WTC11 (cell line): ENCODE measurements around the gene MNT. TPM values are rescaled to one million over a fixed set of nuclear protein-coding genes. Genes with fewer than 3 reads are reported as not detected.

Experiments
- ATAC-seq: fragments of 200-7000 bp; cut with Tn5 transposase; 2 replicates; pipeline ENCODE4 v1.10.0; 2021; ENCODE audit warnings: mild to moderate bottlenecking, moderate library complexity
- CTCF ChIA-PET: fragments of 300-600 bp; sonication (Branson Sonifier 250); formaldehyde crosslinking; loops from one replicate; lab custom pipeline; 2021; ENCODE audit warnings: antibody characterized with exemption; lab: Charles Lee
- POLR2A ChIA-PET: fragments of 350-600 bp; sonication (Branson Sonifier 250); formaldehyde crosslinking; loops from one replicate; lab custom pipeline; 2021; ENCODE audit warnings: antibody characterized with exemption; lab: Charles Lee
- DNase-seq: peaks from one replicate; pipeline ENCODE4 v3.0.0; 2021; ENCODE audit warnings: low spot score
- H3K27ac Mint-ChIP-seq: 2 replicates; pipeline ENCODE4 v1.8.0; 2021; ENCODE audit warnings: mixed read lengths
- H3K27me3 Mint-ChIP-seq: 2 replicates; pipeline ENCODE4 v1.8.0; 2021; ENCODE audit warnings: low read depth, mild to moderate bottlenecking, moderate library complexity, mixed read lengths
- H3K36me3 Mint-ChIP-seq: 2 replicates; pipeline ENCODE4 v1.8.0; 2021; ENCODE audit warnings: mixed read lengths
- H3K4me1 Mint-ChIP-seq: 2 replicates; pipeline ENCODE4 v1.8.0; 2022; ENCODE audit warnings: mixed read lengths
- H3K4me3 Mint-ChIP-seq: 2 replicates; pipeline ENCODE4 v1.8.0; 2021; ENCODE audit warnings: mild to moderate bottlenecking, moderate library complexity, mixed read lengths
- H3K9me3 Mint-ChIP-seq: 2 replicates; pipeline ENCODE4 v1.8.0; 2021; ENCODE audit warnings: mixed read lengths
- ATF1 ChIP-seq: sonication (generic); formaldehyde crosslinking; IDR thresholded peaks from 2 replicates; pipeline ENCODE4 v1.8.1; 2023; ENCODE audit warnings: mild to moderate bottlenecking, moderate library complexity, missing genetic modification reagents
- CREB1 ChIP-seq: sonication (generic); formaldehyde crosslinking; IDR thresholded peaks from 2 replicates; pipeline ENCODE4 v1.8.0; 2023; ENCODE audit warnings: mild to moderate bottlenecking, missing genetic modification reagents
- CREM ChIP-seq: sonication (generic); formaldehyde crosslinking; IDR thresholded peaks from 2 replicates; pipeline ENCODE4 v1.8.1; 2022; ENCODE audit warnings: mild to moderate bottlenecking, missing genetic modification reagents, moderate library complexity
- ETV6 ChIP-seq: sonication (generic); formaldehyde crosslinking; IDR thresholded peaks from 2 replicates; pipeline ENCODE4 v1.8.1; 2022; ENCODE audit warnings: mild to moderate bottlenecking, missing genetic modification reagents
- HMGA2 ChIP-seq: fragments of 250-450 bp; sonication (Bioruptor Pico); IDR thresholded peaks from 2 replicates; pipeline ENCODE4 v1.4.0; 2021; ENCODE audit warnings: mild to moderate bottlenecking, moderate library complexity
- JAZF1 ChIP-seq: fragments of 250-450 bp; sonication (Bioruptor Pico); IDR thresholded peaks from 2 replicates; pipeline ENCODE4 v1.9.0; 2021; ENCODE audit warnings: moderate library complexity, mild to moderate bottlenecking, inconsistent platforms
- NR3C1 ChIP-seq: sonication (generic); formaldehyde crosslinking; conservative IDR thresholded peaks from 2 replicates; pipeline ENCODE4 v1.8.1; 2023; ENCODE audit warnings: low read depth, mild to moderate bottlenecking, missing genetic modification reagents
- OVOL2 ChIP-seq: fragments of 250-450 bp; sonication (Bioruptor Pico); IDR thresholded peaks from 2 replicates; pipeline ENCODE4 v1.9.0; 2021; ENCODE audit warnings: mild to moderate bottlenecking, borderline replicate concordance
- RELA ChIP-seq: sonication (generic); formaldehyde crosslinking; IDR thresholded peaks from 2 replicates; pipeline ENCODE4 v1.8.1; 2022; ENCODE audit warnings: missing genetic modification reagents, mild to moderate bottlenecking, borderline replicate concordance
- SMAD4 ChIP-seq: sonication (generic); formaldehyde crosslinking; IDR thresholded peaks from 2 replicates; pipeline ENCODE4 v1.8.0; 2022; ENCODE audit warnings: mild to moderate bottlenecking, missing genetic modification reagents
- SP1 ChIP-seq: sonication (generic); formaldehyde crosslinking; conservative IDR thresholded peaks from 2 replicates; pipeline ENCODE4 v1.8.1; 2022; ENCODE audit warnings: missing genetic modification reagents
- TCF7 ChIP-seq: sonication (generic); formaldehyde crosslinking; IDR thresholded peaks from 2 replicates; pipeline ENCODE4 v1.8.0; 2022; ENCODE audit warnings: mild to moderate bottlenecking, low read depth, missing genetic modification reagents, moderate library complexity
- TEAD1 ChIP-seq: sonication (generic); formaldehyde crosslinking; IDR thresholded peaks from 2 replicates; pipeline ENCODE4 v1.8.0; 2022; ENCODE audit warnings: mild to moderate bottlenecking, missing genetic modification reagents
- TP53 ChIP-seq: sonication (generic); formaldehyde crosslinking; IDR thresholded peaks from 2 replicates; pipeline ENCODE4 v1.8.1; 2023; ENCODE audit warnings: mild to moderate bottlenecking, missing genetic modification reagents
- ZNF121 ChIP-seq: sonication (generic); formaldehyde crosslinking; IDR thresholded peaks from 2 replicates; pipeline ENCODE4 v1.8.0; 2023; ENCODE audit warnings: missing genetic modification reagents
- ZNF138 ChIP-seq: sonication (generic); formaldehyde crosslinking; conservative IDR thresholded peaks from 2 replicates; pipeline ENCODE4 v1.8.1; 2022; ENCODE audit warnings: mild to moderate bottlenecking, moderate library complexity, missing genetic modification reagents
- ZNF219 ChIP-seq: sonication (generic); formaldehyde crosslinking; IDR thresholded peaks from 2 replicates; pipeline ENCODE4 v1.8.0; 2023; ENCODE audit warnings: missing genetic modification reagents, mild to moderate bottlenecking, borderline replicate concordance
- ZNF423 ChIP-seq: fragments of 250-450 bp; sonication (Bioruptor Pico); IDR thresholded peaks from 2 replicates; pipeline ENCODE4 v2.1.2; 2022; ENCODE audit warnings: mild to moderate bottlenecking, moderate library complexity
- total RNA-seq: library from RNA; stranded (reverse); gene quantifications from 3 replicates; pipeline ENCODE4 v1.2.3, GENCODE V29; 2021
- TF ChIP-seq, protein P1 (sequence below): sonication (generic); formaldehyde crosslinking; IDR thresholded peaks from 2 replicates; pipeline ENCODE4 v1.8.1; 2023; ENCODE audit warnings: mild to moderate bottlenecking, missing genetic modification reagents, moderate library complexity
- TF ChIP-seq, protein P2 (sequence below): sonication (generic); formaldehyde crosslinking; IDR thresholded peaks from 2 replicates; pipeline ENCODE4 v1.8.0; 2022; ENCODE audit warnings: mild to moderate bottlenecking, missing genetic modification reagents
- TF ChIP-seq, protein P3 (sequence below): sonication (generic); formaldehyde crosslinking; IDR thresholded peaks from 2 replicates; pipeline ENCODE4 v1.8.0; 2022; ENCODE audit warnings: mild to moderate bottlenecking, missing genetic modification reagents
- TF ChIP-seq, protein P4 (sequence below): sonication (generic); formaldehyde crosslinking; IDR thresholded peaks from 2 replicates; pipeline ENCODE4 v1.8.0; 2022; ENCODE audit warnings: mild to moderate bottlenecking, missing genetic modification reagents
- TF ChIP-seq, protein P5 (sequence below): fragments of 250-450 bp; sonication (Bioruptor Pico); IDR thresholded peaks from 2 replicates; pipeline ENCODE4 v1.8.0; 2021; ENCODE audit warnings: mild to moderate bottlenecking
- TF ChIP-seq, protein P6 (sequence below): sonication (generic); formaldehyde crosslinking; IDR thresholded peaks from 2 replicates; pipeline ENCODE4 v1.8.0; 2023; ENCODE audit warnings: missing genetic modification reagents, mild to moderate bottlenecking, borderline replicate concordance
- TF ChIP-seq, protein P7 (sequence below): fragments of 250-450 bp; sonication (Bioruptor Pico); IDR thresholded peaks from 2 replicates; pipeline ENCODE4 v1.9.0; 2021; ENCODE audit warnings: moderate library complexity, mild to moderate bottlenecking, inconsistent platforms, borderline replicate concordance
- TF ChIP-seq, protein P8 (sequence below): sonication (generic); formaldehyde crosslinking; IDR thresholded peaks from 2 replicates; pipeline ENCODE4 v1.8.1; 2022; ENCODE audit warnings: low read depth, mild to moderate bottlenecking, moderate library complexity, missing genetic modification reagents, borderline replicate concordance

Gene MNT
- total RNA-seq, 1 experiment from 2014 or later = 21.6 TPM

DNA sequence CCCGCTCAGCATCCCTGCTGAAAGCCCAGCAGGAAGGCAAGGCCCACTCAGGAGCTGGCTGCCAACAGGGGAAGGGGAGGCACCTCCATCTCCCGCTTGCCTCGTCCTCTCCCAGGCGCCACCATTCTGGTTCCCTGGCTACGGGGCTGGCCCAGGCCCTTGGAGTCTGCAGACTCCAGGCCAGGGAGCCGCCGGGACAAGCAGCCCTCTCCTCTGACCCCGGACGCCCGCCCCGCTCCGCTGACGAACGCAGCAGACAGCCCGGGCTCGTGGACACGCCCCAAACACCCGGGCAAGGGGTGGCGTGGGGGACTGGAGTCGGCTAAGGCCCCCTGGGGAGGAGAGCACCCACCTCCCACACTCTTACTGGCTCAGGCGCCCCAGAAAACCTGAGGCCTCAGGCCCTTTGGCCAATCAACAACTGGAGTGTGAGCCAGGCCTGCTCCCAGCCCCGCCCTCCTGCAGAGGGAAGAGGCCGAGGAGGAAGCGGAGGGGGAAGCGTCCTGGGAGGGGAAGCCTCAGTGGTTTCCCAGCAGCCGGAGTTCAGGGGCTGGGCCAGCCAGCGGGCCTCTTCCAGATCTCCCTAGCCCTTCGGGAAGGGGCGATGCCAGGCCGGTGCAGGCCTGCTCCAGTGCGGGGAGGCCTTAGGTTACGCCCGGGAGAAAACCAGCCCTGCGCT is 4.2 kb downstream of the MNT start (continued):
- TF ChIP-seq, protein P1, sequence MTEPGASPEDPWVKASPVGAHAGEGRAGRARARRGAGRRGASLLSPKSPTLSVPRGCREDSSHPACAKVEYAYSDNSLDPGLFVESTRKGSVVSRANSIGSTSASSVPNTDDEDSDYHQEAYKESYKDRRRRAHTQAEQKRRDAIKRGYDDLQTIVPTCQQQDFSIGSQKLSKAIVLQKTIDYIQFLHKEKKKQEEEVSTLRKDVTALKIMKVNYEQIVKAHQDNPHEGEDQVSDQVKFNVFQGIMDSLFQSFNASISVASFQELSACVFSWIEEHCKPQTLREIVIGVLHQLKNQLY (CRISPR knock-in tag) = no peak
- TF ChIP-seq HMGA2 (CRISPR knock-in tag) = no peak
- TF ChIP-seq, protein P2, sequence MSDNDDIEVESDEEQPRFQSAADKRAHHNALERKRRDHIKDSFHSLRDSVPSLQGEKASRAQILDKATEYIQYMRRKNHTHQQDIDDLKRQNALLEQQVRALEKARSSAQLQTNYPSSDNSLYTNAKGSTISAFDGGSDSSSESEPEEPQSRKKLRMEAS = peak; percentile 61; the same call in 1 of the 2 replicates
- TF ChIP-seq CREM (CRISPR knock-in tag) = no peak
- TF ChIP-seq JAZF1 (CRISPR knock-in tag) = no peak
- TF ChIP-seq, protein P3, sequence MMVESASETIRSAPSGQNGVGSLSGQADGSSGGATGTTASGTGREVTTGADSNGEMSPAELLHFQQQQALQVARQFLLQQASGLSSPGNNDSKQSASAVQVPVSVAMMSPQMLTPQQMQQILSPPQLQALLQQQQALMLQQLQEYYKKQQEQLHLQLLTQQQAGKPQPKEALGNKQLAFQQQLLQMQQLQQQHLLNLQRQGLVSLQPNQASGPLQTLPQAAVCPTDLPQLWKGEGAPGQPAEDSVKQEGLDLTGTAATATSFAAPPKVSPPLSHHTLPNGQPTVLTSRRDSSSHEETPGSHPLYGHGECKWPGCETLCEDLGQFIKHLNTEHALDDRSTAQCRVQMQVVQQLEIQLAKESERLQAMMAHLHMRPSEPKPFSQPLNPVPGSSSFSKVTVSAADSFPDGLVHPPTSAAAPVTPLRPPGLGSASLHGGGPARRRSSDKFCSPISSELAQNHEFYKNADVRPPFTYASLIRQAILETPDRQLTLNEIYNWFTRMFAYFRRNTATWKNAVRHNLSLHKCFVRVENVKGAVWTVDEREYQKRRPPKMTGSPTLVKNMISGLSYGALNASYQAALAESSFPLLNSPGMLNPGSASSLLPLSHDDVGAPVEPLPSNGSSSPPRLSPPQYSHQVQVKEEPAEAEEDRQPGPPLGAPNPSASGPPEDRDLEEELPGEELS (CRISPR knock-in tag) = 0 out of 2 replicates have a peak, but pooled peaks have one; percentile 48
- no peak for TF ChIP-seq SMAD4
- TF ChIP-seq, protein P4, sequence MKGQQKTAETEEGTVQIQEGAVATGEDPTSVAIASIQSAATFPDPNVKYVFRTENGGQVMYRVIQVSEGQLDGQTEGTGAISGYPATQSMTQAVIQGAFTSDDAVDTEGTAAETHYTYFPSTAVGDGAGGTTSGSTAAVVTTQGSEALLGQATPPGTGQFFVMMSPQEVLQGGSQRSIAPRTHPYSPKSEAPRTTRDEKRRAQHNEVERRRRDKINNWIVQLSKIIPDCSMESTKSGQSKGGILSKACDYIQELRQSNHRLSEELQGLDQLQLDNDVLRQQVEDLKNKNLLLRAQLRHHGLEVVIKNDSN (CRISPR knock-in tag) = no peak
- TF ChIP-seq ETV6 (CRISPR knock-in tag) = peak; percentile 65; the same call in 1 of the 2 replicates
- no peak for TF ChIP-seq ZNF138 (CRISPR knock-in tag)
- TF ChIP-seq ZNF423 = peak; percentile 92
- no peak for TF ChIP-seq TCF7 (CRISPR knock-in tag)
- TF ChIP-seq, protein P5, sequence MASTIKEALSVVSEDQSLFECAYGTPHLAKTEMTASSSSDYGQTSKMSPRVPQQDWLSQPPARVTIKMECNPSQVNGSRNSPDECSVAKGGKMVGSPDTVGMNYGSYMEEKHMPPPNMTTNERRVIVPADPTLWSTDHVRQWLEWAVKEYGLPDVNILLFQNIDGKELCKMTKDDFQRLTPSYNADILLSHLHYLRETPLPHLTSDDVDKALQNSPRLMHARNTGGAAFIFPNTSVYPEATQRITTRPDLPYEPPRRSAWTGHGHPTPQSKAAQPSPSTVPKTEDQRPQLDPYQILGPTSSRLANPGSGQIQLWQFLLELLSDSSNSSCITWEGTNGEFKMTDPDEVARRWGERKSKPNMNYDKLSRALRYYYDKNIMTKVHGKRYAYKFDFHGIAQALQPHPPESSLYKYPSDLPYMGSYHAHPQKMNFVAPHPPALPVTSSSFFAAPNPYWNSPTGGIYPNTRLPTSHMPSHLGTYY = no peak
- TF ChIP-seq SP1 (CRISPR knock-in tag) = peak; percentile 74
- no peak for TF ChIP-seq RELA
- TF ChIP-seq, protein P6, sequence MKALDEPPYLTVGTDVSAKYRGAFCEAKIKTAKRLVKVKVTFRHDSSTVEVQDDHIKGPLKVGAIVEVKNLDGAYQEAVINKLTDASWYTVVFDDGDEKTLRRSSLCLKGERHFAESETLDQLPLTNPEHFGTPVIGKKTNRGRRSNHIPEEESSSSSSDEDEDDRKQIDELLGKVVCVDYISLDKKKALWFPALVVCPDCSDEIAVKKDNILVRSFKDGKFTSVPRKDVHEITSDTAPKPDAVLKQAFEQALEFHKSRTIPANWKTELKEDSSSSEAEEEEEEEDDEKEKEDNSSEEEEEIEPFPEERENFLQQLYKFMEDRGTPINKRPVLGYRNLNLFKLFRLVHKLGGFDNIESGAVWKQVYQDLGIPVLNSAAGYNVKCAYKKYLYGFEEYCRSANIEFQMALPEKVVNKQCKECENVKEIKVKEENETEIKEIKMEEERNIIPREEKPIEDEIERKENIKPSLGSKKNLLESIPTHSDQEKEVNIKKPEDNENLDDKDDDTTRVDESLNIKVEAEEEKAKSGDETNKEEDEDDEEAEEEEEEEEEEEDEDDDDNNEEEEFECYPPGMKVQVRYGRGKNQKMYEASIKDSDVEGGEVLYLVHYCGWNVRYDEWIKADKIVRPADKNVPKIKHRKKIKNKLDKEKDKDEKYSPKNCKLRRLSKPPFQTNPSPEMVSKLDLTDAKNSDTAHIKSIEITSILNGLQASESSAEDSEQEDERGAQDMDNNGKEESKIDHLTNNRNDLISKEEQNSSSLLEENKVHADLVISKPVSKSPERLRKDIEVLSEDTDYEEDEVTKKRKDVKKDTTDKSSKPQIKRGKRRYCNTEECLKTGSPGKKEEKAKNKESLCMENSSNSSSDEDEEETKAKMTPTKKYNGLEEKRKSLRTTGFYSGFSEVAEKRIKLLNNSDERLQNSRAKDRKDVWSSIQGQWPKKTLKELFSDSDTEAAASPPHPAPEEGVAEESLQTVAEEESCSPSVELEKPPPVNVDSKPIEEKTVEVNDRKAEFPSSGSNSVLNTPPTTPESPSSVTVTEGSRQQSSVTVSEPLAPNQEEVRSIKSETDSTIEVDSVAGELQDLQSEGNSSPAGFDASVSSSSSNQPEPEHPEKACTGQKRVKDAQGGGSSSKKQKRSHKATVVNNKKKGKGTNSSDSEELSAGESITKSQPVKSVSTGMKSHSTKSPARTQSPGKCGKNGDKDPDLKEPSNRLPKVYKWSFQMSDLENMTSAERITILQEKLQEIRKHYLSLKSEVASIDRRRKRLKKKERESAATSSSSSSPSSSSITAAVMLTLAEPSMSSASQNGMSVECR (CRISPR knock-in tag) = no peak
- TF ChIP-seq ZNF219 = no peak
- no peak for TF ChIP-seq TEAD1

DNA sequence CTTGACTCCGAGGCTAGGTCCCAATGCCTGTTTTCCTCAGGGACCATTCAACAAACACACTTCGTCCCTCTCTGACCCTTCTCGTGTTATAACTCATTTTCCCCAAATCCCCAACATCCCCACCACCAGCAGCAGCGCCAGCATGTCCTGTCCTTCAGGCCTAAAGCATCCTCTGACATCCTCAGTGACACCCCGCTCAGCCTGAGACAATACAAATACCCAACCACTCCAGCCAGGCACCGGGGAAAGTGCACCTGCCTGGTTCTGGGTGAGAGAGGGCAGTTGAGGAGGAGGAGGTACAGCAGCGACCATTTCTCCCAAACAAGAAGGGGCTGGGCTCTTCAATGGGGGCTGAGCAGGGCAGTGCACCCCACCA is 4.7 kb downstream of the MNT start:
- no peak for DNase-seq
- peak overlapping the region; percentile 95 for H3K4me3 Mint-ChIP-seq
- ChIA-PET POLR2A (no interaction called here), CTCF (interaction anchor here (0.8 to 5.7 kb wide), 3 partner anchors 11 to 20 kb away, joined by 3 to 57 read pairs (median 9); no protein-coding TSS in a partner anchor)
- peak overlapping the region; percentile 59 for H3K27ac Mint-ChIP-seq
- ATAC-seq = no peak
- H3K27me3 Mint-ChIP-seq = no peaks in the 10 kb centered on the region
- H3K4me1 Mint-ChIP-seq = peaks cover 42% of the 10 kb centered on the region
- H3K36me3 Mint-ChIP-seq = no peaks in the 10 kb centered on the region
- no peaks in the 10 kb centered on the region for H3K9me3 Mint-ChIP-seq
- no peak for TF ChIP-seq OVOL2 (CRISPR knock-in tag)
- no peak for TF ChIP-seq NR3C1
- TF ChIP-seq, protein P7, sequence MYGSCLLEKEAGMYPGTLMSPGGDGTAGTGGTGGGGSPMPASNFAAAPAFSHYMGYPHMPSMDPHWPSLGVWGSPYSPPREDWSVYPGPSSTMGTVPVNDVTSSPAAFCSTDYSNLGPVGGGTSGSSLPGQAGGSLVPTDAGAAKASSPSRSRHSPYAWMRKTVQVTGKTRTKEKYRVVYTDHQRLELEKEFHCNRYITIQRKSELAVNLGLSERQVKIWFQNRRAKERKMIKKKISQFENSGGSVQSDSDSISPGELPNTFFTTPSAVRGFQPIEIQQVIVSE = no peak
- TF ChIP-seq, protein P8, sequence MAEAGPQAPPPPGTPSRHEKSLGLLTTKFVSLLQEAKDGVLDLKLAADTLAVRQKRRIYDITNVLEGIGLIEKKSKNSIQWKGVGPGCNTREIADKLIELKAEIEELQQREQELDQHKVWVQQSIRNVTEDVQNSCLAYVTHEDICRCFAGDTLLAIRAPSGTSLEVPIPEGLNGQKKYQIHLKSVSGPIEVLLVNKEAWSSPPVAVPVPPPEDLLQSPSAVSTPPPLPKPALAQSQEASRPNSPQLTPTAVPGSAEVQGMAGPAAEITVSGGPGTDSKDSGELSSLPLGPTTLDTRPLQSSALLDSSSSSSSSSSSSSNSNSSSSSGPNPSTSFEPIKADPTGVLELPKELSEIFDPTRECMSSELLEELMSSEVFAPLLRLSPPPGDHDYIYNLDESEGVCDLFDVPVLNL (CRISPR knock-in tag) = no peak
- TF ChIP-seq ATF1 = no peak
- no peak for TF ChIP-seq TEAD1
- TF ChIP-seq ZNF121 = no peak
- TF ChIP-seq, protein P4 (CRISPR knock-in tag) = no peak
- no peak for TF ChIP-seq TP53 (CRISPR knock-in tag)
- no peak for TF ChIP-seq CREB1 (CRISPR knock-in tag)
